ENCODE results near the gene SFT2D1.

- no peak for TF ChIP-seq POLR2A (IDR thresholded peaks at IDR 0.05; ENCODE audit: extremely low read depth, insufficient read length)
- no peak for TF ChIP-seq CTCF (IDR thresholded peaks at IDR 0.05; ENCODE audit: low read depth, low read length)
- TF ChIP-seq MAX (IDR thresholded peaks at IDR 0.05; ENCODE audit: low read depth, low read length): no peak
Observed at GRCh38 chr6:166277018-166277417, 65.3 kb downstream of the SFT2D1 start.
